ENCODE measurements around the gene OSER1. TPM values are rescaled to one million over a fixed set of nuclear protein-coding genes. Genes with fewer than 3 reads are reported as not detected.

Gene OSER1
- polyA plus RNA-seq, 1 experiment = 50.2 TPM

DNA sequence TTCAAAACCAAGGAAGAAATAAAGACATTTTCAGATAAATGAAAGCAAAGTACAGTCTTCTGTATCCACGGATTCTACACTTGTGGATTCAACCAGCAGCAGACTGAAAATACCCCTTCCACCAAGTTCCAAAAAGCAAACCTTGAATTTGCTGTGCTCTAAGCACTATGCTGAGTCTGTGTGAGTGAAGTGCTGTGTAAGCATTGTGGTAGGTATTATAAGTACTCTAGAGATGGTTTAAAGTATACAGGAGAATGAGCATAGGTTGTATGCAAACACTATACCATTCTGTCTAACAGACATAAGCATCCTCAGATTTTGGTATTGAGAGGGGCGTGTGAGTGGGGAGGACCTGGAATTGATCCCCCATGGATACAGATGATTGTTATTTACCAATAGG is 9.6 kb downstream of the OSER1 start:
- H3K4me3 ChIP-seq (ENCODE audit: low read depth, low read length) = no peak overlapping the region
- H3K27me3 ChIP-seq (ENCODE audit: control insufficient read depth, insufficient read depth, low read length) = no peaks in the 10 kb centered on the region
- DNase-seq (ENCODE audit: low read depth) = no peak
- TF ChIP-seq, protein P1, sequence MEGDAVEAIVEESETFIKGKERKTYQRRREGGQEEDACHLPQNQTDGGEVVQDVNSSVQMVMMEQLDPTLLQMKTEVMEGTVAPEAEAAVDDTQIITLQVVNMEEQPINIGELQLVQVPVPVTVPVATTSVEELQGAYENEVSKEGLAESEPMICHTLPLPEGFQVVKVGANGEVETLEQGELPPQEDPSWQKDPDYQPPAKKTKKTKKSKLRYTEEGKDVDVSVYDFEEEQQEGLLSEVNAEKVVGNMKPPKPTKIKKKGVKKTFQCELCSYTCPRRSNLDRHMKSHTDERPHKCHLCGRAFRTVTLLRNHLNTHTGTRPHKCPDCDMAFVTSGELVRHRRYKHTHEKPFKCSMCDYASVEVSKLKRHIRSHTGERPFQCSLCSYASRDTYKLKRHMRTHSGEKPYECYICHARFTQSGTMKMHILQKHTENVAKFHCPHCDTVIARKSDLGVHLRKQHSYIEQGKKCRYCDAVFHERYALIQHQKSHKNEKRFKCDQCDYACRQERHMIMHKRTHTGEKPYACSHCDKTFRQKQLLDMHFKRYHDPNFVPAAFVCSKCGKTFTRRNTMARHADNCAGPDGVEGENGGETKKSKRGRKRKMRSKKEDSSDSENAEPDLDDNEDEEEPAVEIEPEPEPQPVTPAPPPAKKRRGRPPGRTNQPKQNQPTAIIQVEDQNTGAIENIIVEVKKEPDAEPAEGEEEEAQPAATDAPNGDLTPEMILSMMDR (IDR thresholded peaks at IDR 0.05; ENCODE audit: insufficient read depth, low read depth, low read length) = no peak
- ChIA-PET CTCF (no interaction called here), POLR2A (no interaction called here)
- H3K36me3 ChIP-seq (ENCODE audit: control insufficient read depth, insufficient read depth, low read length) = peaks cover 20% of the 10 kb centered on the region

DNA sequence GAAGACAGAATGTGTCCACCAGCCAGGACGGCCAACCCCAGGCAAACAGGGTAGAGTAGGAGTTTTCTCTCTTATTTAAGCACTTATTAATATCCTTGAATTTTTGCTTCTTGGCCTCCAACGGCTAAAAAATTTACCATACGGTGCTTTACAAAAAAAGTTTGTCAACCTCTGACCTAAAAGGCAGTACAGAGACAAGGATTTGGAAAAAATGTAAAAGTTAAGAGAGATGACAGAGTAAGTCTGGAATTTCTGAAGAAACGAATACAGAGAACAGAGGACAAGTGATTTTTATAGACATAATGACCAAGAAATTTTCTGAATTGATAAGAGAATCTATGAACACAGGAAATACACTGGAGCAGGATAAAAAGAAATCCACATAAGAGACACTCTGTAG is 10.2 kb downstream of the OSER1 start:
- POLR2A ChIA-PET = no interaction called here
- peaks cover 19% of the 10 kb centered on the region for H3K36me3 ChIP-seq (ENCODE audit: control insufficient read depth, insufficient read depth, low read length)
- H3K4me3 ChIP-seq (ENCODE audit: low read depth, low read length) = no peak overlapping the region
- no peak for DNase-seq (ENCODE audit: low read depth)
- TF ChIP-seq, protein P1 (IDR thresholded peaks at IDR 0.05; ENCODE audit: insufficient read depth, low read depth, low read length) = no peak
- CTCF ChIA-PET = interaction anchor here (1.1 to 6.1 kb wide), 2 partner anchors 10 to 83 kb away, joined by 5 to 43 read pairs; no protein-coding TSS in a partner anchor
- H3K27me3 ChIP-seq (ENCODE audit: control insufficient read depth, insufficient read depth, low read length) = no peaks in the 10 kb centered on the region

DNA sequence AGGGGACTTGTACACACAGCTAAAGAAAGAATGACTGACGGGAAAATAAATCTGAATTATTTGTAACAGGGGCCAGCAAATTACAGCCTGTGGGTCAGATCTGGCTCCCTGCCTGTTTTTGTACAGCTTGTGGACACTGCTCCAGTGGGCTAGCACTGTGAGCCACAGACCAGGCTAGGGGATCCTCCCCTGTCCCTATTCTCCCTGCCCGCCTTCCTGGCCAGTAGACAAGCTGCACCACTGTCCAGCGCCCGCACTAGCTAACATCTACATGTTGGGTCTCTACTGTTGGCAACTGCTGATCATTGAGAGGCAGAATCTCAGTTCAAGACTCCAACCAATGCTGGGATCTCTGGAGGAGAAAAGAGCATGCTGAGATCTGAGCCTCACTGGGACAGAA is 10.7 kb downstream of the OSER1 start:
- DNase-seq (ENCODE audit: low read depth) = no peak
- ChIA-PET POLR2A (no interaction called here), CTCF (interaction anchor here (1.1 to 6.1 kb wide), 2 partner anchors 9 to 83 kb away, joined by 5 to 43 read pairs; no protein-coding TSS in a partner anchor)
- H3K27me3 ChIP-seq (ENCODE audit: control insufficient read depth, insufficient read depth, low read length) = no peaks in the 10 kb centered on the region
- H3K4me3 ChIP-seq (ENCODE audit: low read depth, low read length) = no peak overlapping the region
- peaks cover 18% of the 10 kb centered on the region for H3K36me3 ChIP-seq (ENCODE audit: control insufficient read depth, insufficient read depth, low read length)
- TF ChIP-seq, protein P1 (IDR thresholded peaks at IDR 0.05; ENCODE audit: insufficient read depth, low read depth, low read length) = no peak

DNA sequence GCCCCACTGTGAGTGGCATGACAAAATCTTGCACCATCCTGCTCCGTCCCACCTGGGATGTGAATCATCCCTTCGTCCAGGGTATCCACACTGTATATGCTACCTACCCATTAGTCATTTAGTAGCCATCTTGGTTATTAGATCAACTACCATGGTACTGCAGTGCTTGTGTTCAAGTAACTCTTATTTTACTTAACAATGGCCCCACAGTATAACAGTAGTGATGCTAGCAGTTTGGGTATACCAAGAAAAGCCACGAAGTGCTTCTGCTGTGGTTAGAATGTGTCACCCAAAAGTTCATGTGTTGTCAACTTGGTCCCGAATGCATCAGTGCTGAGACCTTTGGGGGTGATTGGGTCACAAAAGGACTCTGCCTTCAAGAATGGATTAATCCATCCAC is 11.7 kb downstream of the OSER1 start:
- TF ChIP-seq, protein P1 (IDR thresholded peaks at IDR 0.05; ENCODE audit: insufficient read depth, low read depth, low read length) = no peak
- Histone ChIP-seq H3K4me3 (ENCODE audit: low read depth, low read length) (no peak overlapping the region), H3K36me3 (ENCODE audit: control insufficient read depth, insufficient read depth, low read length) (peaks cover 16% of the 10 kb centered on the region), H3K27me3 (ENCODE audit: control insufficient read depth, insufficient read depth, low read length) (no peaks in the 10 kb centered on the region)
- no peak for DNase-seq (ENCODE audit: low read depth)
- ChIA-PET CTCF (interaction anchor here (6.1 kb wide), 1 partner anchor 82 kb away, joined by 43 read pairs; no protein-coding TSS in a partner anchor), POLR2A (no interaction called here)

DNA sequence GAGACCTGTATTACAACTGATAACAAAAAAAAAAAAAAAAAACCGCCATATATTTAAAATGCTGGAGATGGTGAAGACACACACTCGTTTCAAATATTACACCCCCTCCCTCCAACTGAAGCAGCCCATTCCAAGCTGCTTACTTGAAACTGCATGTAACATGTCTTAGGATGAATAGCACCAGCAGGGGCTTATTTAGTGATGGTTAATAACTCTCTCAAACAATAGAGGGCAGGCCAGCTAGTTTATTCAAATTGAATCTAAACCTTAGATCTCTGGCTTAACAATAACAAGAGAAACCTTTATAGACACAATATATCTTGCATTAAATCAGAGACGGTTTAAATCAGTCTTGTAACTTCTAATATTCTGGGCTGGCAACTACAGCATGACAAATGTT is 14.3 kb downstream of the OSER1 start:
- POLR2A ChIA-PET = no interaction called here
- CTCF ChIA-PET = interaction anchor here (0.6 to 6.1 kb wide), 8 partner anchors 9 to 674 kb away, joined by 3 to 43 read pairs (median 4); partner anchors contain the start of gene FITM2
- H3K36me3 ChIP-seq (ENCODE audit: control insufficient read depth, insufficient read depth, low read length) = peaks cover 15% of the 10 kb centered on the region

More for the DNA sequence above, 14.3 kb downstream of the OSER1 start:
- TF ChIP-seq, protein P1 (IDR thresholded peaks at IDR 0.05; ENCODE audit: insufficient read depth, low read depth, low read length) = no peak
- H3K27me3 ChIP-seq (ENCODE audit: control insufficient read depth, insufficient read depth, low read length) = no peaks in the 10 kb centered on the region
- no peak overlapping the region for H3K4me3 ChIP-seq (ENCODE audit: low read depth, low read length)
- no peak for DNase-seq (ENCODE audit: low read depth)
